Neural progenitor cell (in vitro differentiated cells): ENCODE data around the gene ZNF174. TPM values are rescaled to one million over a fixed set of nuclear protein-coding genes. Genes with fewer than 3 reads are reported as not detected.
A peak's percentile ranks its signal among the peaks of the same experiment; 100 is the strongest.

Experiments
- DNase-seq: peaks from one replicate; pipeline ENCODE4 v3.0.0-alpha.2; 2016; ENCODE audit warnings: low spot score
- H2AFZ ChIP-seq: fragments of 200-600 bp; sonication (generic); replicated peaks from 2 replicates; pipeline ENCODE4 v1.6.1; 2016; ENCODE audit warnings: antibody characterized with exemption
- H3F3A ChIP-seq: fragments of 200-600 bp; sonication (generic); 2 replicates; pipeline ENCODE4 v1.6.1; 2016; ENCODE audit warnings: antibody characterized with exemption, low read depth
- H3K27ac ChIP-seq: fragments of 200-600 bp; sonication (generic); 2 replicates; pipeline ENCODE4 v1.5.1; 2016; ENCODE audit warnings: mild to moderate bottlenecking
- H3K27me3 ChIP-seq: fragments of 200-600 bp; sonication (generic); 2 replicates; pipeline ENCODE4 v1.6.1; 2016; ENCODE audit warnings: mild to moderate bottlenecking, moderate library complexity
- H3K36me3 ChIP-seq: fragments of 200-600 bp; sonication (generic); 2 replicates; pipeline ENCODE4 v1.5.1; 2016
- H3K4me1 ChIP-seq: fragments of 200-600 bp; sonication (generic); 2 replicates; pipeline ENCODE4 v1.6.1; 2016; ENCODE audit warnings: mixed run types
- H3K4me2 ChIP-seq: fragments of 200-600 bp; sonication (generic); 2 replicates; pipeline ENCODE4 v1.6.1; 2016
- H3K4me3 ChIP-seq: fragments of 200-600 bp; sonication (generic); 2 replicates; pipeline ENCODE4 v1.5.1; 2016
- H3K79me2 ChIP-seq: fragments of 200-600 bp; sonication (generic); 2 replicates; pipeline ENCODE4 v1.6.1; 2016; ENCODE audit warnings: low read depth
- H3K9ac ChIP-seq: fragments of 200-600 bp; sonication (generic); 2 replicates; pipeline ENCODE4 v1.6.1; 2016
- H3K9me3 ChIP-seq: fragments of 200-600 bp; sonication (generic); 2 replicates; pipeline ENCODE4 v1.5.1; 2016; ENCODE audit warnings: low read depth
- H4K20me1 ChIP-seq: fragments of 200-600 bp; sonication (generic); 2 replicates; pipeline ENCODE4 v1.6.1; 2016; ENCODE audit warnings: low read depth
- H3K27ac Mint-ChIP-seq: 3 replicates; pipeline ENCODE4 v1.8.0; 2021; ENCODE audit warnings: mixed read lengths
- H3K27me3 Mint-ChIP-seq: 2 replicates; pipeline ENCODE4 v1.8.0; 2022; ENCODE audit warnings: low read depth, mild to moderate bottlenecking, inconsistent platforms, moderate library complexity, mixed read lengths; ENCODE audit not compliant: insufficient read depth
- H3K36me3 Mint-ChIP-seq: 3 replicates; pipeline ENCODE4 v1.8.0; 2021; ENCODE audit warnings: mixed read lengths
- H3K4me1 Mint-ChIP-seq: 3 replicates; pipeline ENCODE4 v1.8.0; 2021; ENCODE audit warnings: mixed read lengths
- H3K4me3 Mint-ChIP-seq: 3 replicates; pipeline ENCODE4 v1.8.0; 2021; ENCODE audit warnings: mild to moderate bottlenecking, moderate library complexity, mixed read lengths
- H3K9me3 Mint-ChIP-seq: 3 replicates; pipeline ENCODE4 v1.8.0; 2020; ENCODE audit warnings: mixed read lengths
- CTCF ChIP-seq: fragments of 200-600 bp; sonication (generic); IDR thresholded peaks from 2 replicates; pipeline ENCODE4 v1.5.1; 2017; ENCODE audit warnings: antibody characterized with exemption, mild to moderate bottlenecking
- EZH2 ChIP-seq: fragments of 200-600 bp; sonication (generic); IDR thresholded peaks from 2 replicates; pipeline ENCODE4 v1.6.1; 2017; ENCODE audit warnings: antibody characterized with exemption, mild to moderate bottlenecking, moderate library complexity
- EZH2phosphoT487 ChIP-seq: fragments of 200-600 bp; sonication (generic); IDR thresholded peaks from 2 replicates; pipeline ENCODE4 v1.6.1; 2017; ENCODE audit warnings: antibody characterized with exemption
- total RNA-seq: library from RNA; depleted of rRNA; stranded (reverse); fragments of >200 nt; gene quantifications from 2 replicates; pipeline ENCODE4 v1.2.3, GENCODE V29; 2015; ENCODE audit warnings: low replicate concordance

ZNF174 gene
- total RNA-seq, 1 donor from 2014 or later: 9.9 TPM

- DNase-seq: no peak
- no peak for TF ChIP-seq EZH2
- TF ChIP-seq CTCF: no peak
- TF ChIP-seq EZH2phosphoT487: no peak
- no peak overlapping the region for H2AFZ ChIP-seq
- no peak overlapping the region for H3K4me3 ChIP-seq
- H3K4me2 ChIP-seq: no peak overlapping the region
- no peaks in the 10 kb centered on the region for H3K4me1 ChIP-seq
- no peak overlapping the region for H3K9ac ChIP-seq
- Mint-ChIP-seq H3K36me3 (peaks cover under 1% of the 10 kb centered on the region), H3K4me3 (no peak overlapping the region), H3K27me3 (peaks cover 2% of the 10 kb centered on the region), H3K27ac (no peak overlapping the region), H3K4me1 (no peaks in the 10 kb centered on the region), H3K9me3 (peaks cover 2% of the 10 kb centered on the region)
- H3K27ac ChIP-seq: no peak overlapping the region
- H3F3A ChIP-seq: no peaks in the 10 kb centered on the region
- H3K9me3 ChIP-seq: no peaks in the 10 kb centered on the region
- no peaks in the 10 kb centered on the region for H3K79me2 ChIP-seq
- no peaks in the 10 kb centered on the region for H4K20me1 ChIP-seq
- H3K27me3 ChIP-seq: no peaks in the 10 kb centered on the region
- H3K36me3 ChIP-seq: no peaks in the 10 kb centered on the region
Observed at GRCh38 chr16:3434373-3434772, 33.4 kb downstream of the ZNF174 start.

GRCh38 chr16:3439637-3440036 lies 38.6 kb downstream of the ZNF174 start:
- TF ChIP-seq EZH2: no peak
- peaks cover 22% of the 10 kb centered on the region for H3K36me3 Mint-ChIP-seq
- no peak overlapping the region for H3K27ac Mint-ChIP-seq
- H3K9me3 Mint-ChIP-seq: peaks cover 23% of the 10 kb centered on the region
- no peak for DNase-seq
- H3K4me1 ChIP-seq: no peaks in the 10 kb centered on the region
- H3K4me2 ChIP-seq: no peak overlapping the region
- no peaks in the 10 kb centered on the region for H4K20me1 ChIP-seq
- H3K9ac ChIP-seq: no peak overlapping the region
- H2AFZ ChIP-seq: no peak overlapping the region
- H3K36me3 ChIP-seq: peaks cover 4% of the 10 kb centered on the region
- H3F3A ChIP-seq: no peaks in the 10 kb centered on the region
- peaks cover 6% of the 10 kb centered on the region for H3K9me3 ChIP-seq
- no peak overlapping the region for H3K4me3 Mint-ChIP-seq
- H3K4me1 Mint-ChIP-seq: peaks cover 9% of the 10 kb centered on the region
- H3K27ac ChIP-seq: no peak overlapping the region
- H3K27me3 ChIP-seq: no peaks in the 10 kb centered on the region
- no peak overlapping the region for H3K4me3 ChIP-seq
- H3K79me2 ChIP-seq: peaks cover 16% of the 10 kb centered on the region
- H3K27me3 Mint-ChIP-seq: peaks cover 4% of the 10 kb centered on the region

GRCh38 chr16:3443108-3444031 lies 42.4 kb downstream of the ZNF174 start, which contains the start of the genes NAA60 and ZNF597:
NAA60 (plus strand) TSS chr16:3443680; CDS start chr16:3476228, 32,548 bp downstream.
ZNF597 (minus strand) TSS chr16:3443504; CDS start chr16:3443153, 351 bp downstream.
- peak; percentile 92 for DNase-seq
- Mint-ChIP-seq H3K27ac (peak within 1 kb of the TSS; percentile 97), H3K4me1 (peaks cover 9% of the 10 kb centered on the region), H3K36me3 (peaks cover 32% of the 10 kb centered on the region), H3K27me3 (peaks cover 4% of the 10 kb centered on the region), H3K4me3 (peak within 1 kb of the TSS; percentile 99), H3K9me3 (peaks cover 23% of the 10 kb centered on the region)
- Histone ChIP-seq H3K79me2 (peaks cover 27% of the 10 kb centered on the region), H3K27me3 (no peaks in the 10 kb centered on the region), H3K27ac (no peak within 1 kb of the TSS), H3K4me3 (peak within 1 kb of the TSS; percentile 76), H3F3A (no peaks in the 10 kb centered on the region), H3K9ac (peak within 1 kb of the TSS; percentile 84), H3K9me3 (peaks cover 6% of the 10 kb centered on the region), H3K4me1 (no peaks in the 10 kb centered on the region), H3K4me2 (peak within 1 kb of the TSS; percentile 86), H3K36me3 (peaks cover 4% of the 10 kb centered on the region), H4K20me1 (no peaks in the 10 kb centered on the region), H2AFZ (peak within 1 kb of the TSS; percentile 58)
- TF ChIP-seq CTCF: no peak
- TF ChIP-seq EZH2: no peak
- TF ChIP-seq EZH2phosphoT487: no peak

- Histone ChIP-seq H2AFZ (no peak overlapping the region), H3K4me3 (peak overlapping the region; percentile 76), H3K27me3 (no peaks in the 10 kb centered on the region), H3K4me2 (peak overlapping the region; percentile 86), H3K79me2 (peaks cover 27% of the 10 kb centered on the region), H3K9ac (peak overlapping the region; percentile 84), H3K9me3 (peaks cover 6% of the 10 kb centered on the region), H3K4me1 (no peaks in the 10 kb centered on the region), H4K20me1 (no peaks in the 10 kb centered on the region), H3K27ac (no peak overlapping the region), H3F3A (no peaks in the 10 kb centered on the region), H3K36me3 (peaks cover 4% of the 10 kb centered on the region)
- Mint-ChIP-seq H3K27ac (peak overlapping the region; percentile 97), H3K27me3 (peaks cover 4% of the 10 kb centered on the region), H3K36me3 (peaks cover 36% of the 10 kb centered on the region), H3K9me3 (peaks cover 23% of the 10 kb centered on the region), H3K4me3 (peak overlapping the region; percentile 99), H3K4me1 (peaks cover 9% of the 10 kb centered on the region)
- peak; percentile 49 for DNase-seq
- TF ChIP-seq EZH2phosphoT487 (no peak), CTCF (no peak), EZH2 (no peak)
Observed at GRCh38 chr16:3444032-3444388, 43.0 kb downstream of the ZNF174 start.
